Keratinocyte (primary cell): ENCODE data around the gene CRHR2. TPM values are rescaled to one million over a fixed set of nuclear protein-coding genes. Genes with fewer than 3 reads are reported as not detected.

Experiments used
- DNase-seq: peaks from one replicate; pipeline ENCODE4 v3.0.0-alpha.2; 2011; ENCODE audit warnings: low read depth, missing footprints, low spot score
- FAIRE-seq: peaks from 2 replicates; lab custom pipeline; 2011; peaks lifted over from hg19 to GRCh38; lab: Jason Lieb, UNC
- H2AFZ ChIP-seq: 2 replicates; pipeline ENCODE4 v1.6.0; 2012; ENCODE audit warnings: low read length, control low read depth, inconsistent platforms; ENCODE audit not compliant: control insufficient read depth
- H3K27ac ChIP-seq: 2 replicates; pipeline ENCODE4 v1.5.1; 2011; ENCODE audit warnings: low read length; ENCODE audit not compliant: control insufficient read depth, insufficient read depth
- H3K27me3 ChIP-seq: 3 replicates; pipeline ENCODE4 v1.6.0; 2011; ENCODE audit warnings: low read length; ENCODE audit not compliant: control insufficient read depth, insufficient read depth; ENCODE audit errors: extremely low read depth
- H3K36me3 ChIP-seq, 2 experiments: 2 replicates in 1 of 2; 3 replicates in 1 of 2; pipeline ENCODE4 v1.5.1; 2011; ENCODE audit warnings: low read length in 2 of 2, mild to moderate bottlenecking in 1 of 2; ENCODE audit not compliant: control insufficient read depth in 2 of 2, insufficient read depth in 2 of 2; ENCODE audit errors: extremely low read depth in 1 of 2
- H3K4me1 ChIP-seq: 3 replicates; pipeline ENCODE4 v1.5.1; 2011; ENCODE audit warnings: low read length; ENCODE audit not compliant: control insufficient read depth, insufficient read depth; ENCODE audit errors: extremely low read depth
- H3K4me2 ChIP-seq: 3 replicates; pipeline ENCODE4 v1.6.0; 2011; ENCODE audit warnings: low read depth, low read length; ENCODE audit not compliant: control insufficient read depth, insufficient read depth; ENCODE audit errors: extremely low read depth
- H3K4me3 ChIP-seq, 3 experiments: fragments of 200-600 bp in 1 of 3; sonication (generic) in 1 of 3; 2 replicates in 2 of 3; 3 replicates in 1 of 3; pipeline ENCODE4 v1.5.1; 2011 to 2016; ENCODE audit warnings: low read length in 3 of 3, mild to moderate bottlenecking in 3 of 3, control low read depth in 2 of 3, inconsistent platforms in 1 of 3, low read depth in 1 of 3, mixed read lengths in 1 of 3, mixed run types in 1 of 3, moderate library complexity in 1 of 3; ENCODE audit not compliant: control insufficient read depth in 2 of 3, insufficient read depth in 2 of 3; ENCODE audit errors: extremely low read depth in 1 of 3
- H3K79me2 ChIP-seq: 2 replicates; pipeline ENCODE4 v1.6.0; 2012; ENCODE audit warnings: low read length; ENCODE audit not compliant: control insufficient read depth, insufficient read depth
- H3K9ac ChIP-seq: 3 replicates; pipeline ENCODE4 v1.6.0; 2011; ENCODE audit warnings: low read length; ENCODE audit not compliant: control insufficient read depth, insufficient read depth; ENCODE audit errors: extremely low read depth
- H3K9me1 ChIP-seq: 3 replicates; pipeline ENCODE4 v1.6.0; 2011; ENCODE audit warnings: low read length; ENCODE audit not compliant: control insufficient read depth, insufficient read depth; ENCODE audit errors: extremely low read depth
- H3K9me3 ChIP-seq: 2 replicates; pipeline ENCODE4 v1.5.1; 2012; ENCODE audit warnings: low read depth, low read length; ENCODE audit not compliant: control insufficient read depth
- H4K20me1 ChIP-seq: 3 replicates; pipeline ENCODE4 v1.6.0; 2011; ENCODE audit warnings: low read length; ENCODE audit not compliant: control insufficient read depth, insufficient read depth; ENCODE audit errors: extremely low read depth
- CTCF ChIP-seq, 3 experiments: IDR thresholded peaks in 1 of 3; conservative IDR thresholded peaks in 1 of 3; optimal IDR thresholded peaks in 1 of 3; 2 replicates in 2 of 3; 3 replicates in 1 of 3; pipeline versions ENCODE3 to v1.5.1; 2011; ENCODE audit warnings: low read length in 3 of 3, mild to moderate bottlenecking in 3 of 3, moderate library complexity in 2 of 3, control low read depth in 1 of 3, inconsistent platforms in 1 of 3; ENCODE audit not compliant: insufficient read depth in 2 of 3; ENCODE audit errors: extremely low read depth in 1 of 3
- EZH2 ChIP-seq: IDR thresholded peaks from one replicate; pipeline ENCODE4 v1.6.1; 2012; ENCODE audit warnings: inconsistent platforms, mild to moderate bottlenecking, low read length, moderate library complexity
- dilution Hi-C: fragments of 300-500 bp; cut with MboI; formaldehyde crosslinking; loops from one replicate; pipeline ENCODE4 v1.7.0; 2020; ENCODE audit warnings: low sequenced_read_pairs; ENCODE audit not compliant: extremely low pct_ligation_motif_present
- polyA plus RNA-seq, 5 experiments: library from polyadenylated mRNA; depleted of rRNA in 3 of 5; stranded (reverse) in 3 of 5; stranded (forward) in 1 of 5; unstranded in 1 of 5; fragments of >200 nt; gene quantifications; 1 replicate in 1 of 5; 2 replicates in 3 of 5; 3 replicates in 1 of 5; pipeline versions ENCODE4 v1.2.1 to v1.2.3, GENCODE V29; 2011 to 2012; ENCODE audit warnings: missing spikeins in 2 of 5, low read depth in 1 of 5, low replicate concordance in 1 of 5

The CRHR2 gene
- polyA plus RNA-seq, 1 donor (not counting 4 experiments of a cell fraction or from before 2014, with no cell fraction given): not detected

- dilution Hi-C loops: no loop called here
- no peak for FAIRE-seq
Measured at GRCh38 chr7:30706908-30707307, 24.7 kb upstream of the CRHR2 start.

GRCh38 chr7:30706316-30706715 is 24.1 kb upstream of the CRHR2 start:
- DNase-seq (no peak), FAIRE-seq (no peak)
- Histone ChIP-seq H3K27me3 (peaks cover 15% of the 10 kb centered on the region), H3K9me1 (no peaks in the 10 kb centered on the region), H3K9ac (no peak overlapping the region), H3K27ac (no peak overlapping the region), H3K4me2 (no peak overlapping the region), H3K9me3 (no peaks in the 10 kb centered on the region), H3K4me1 (no peaks in the 10 kb centered on the region), H4K20me1 (no peaks in the 10 kb centered on the region), H3K79me2 (no peaks in the 10 kb centered on the region), H3K4me3 (no peak overlapping the region), H3K36me3 (no peaks in the 10 kb centered on the region), H2AFZ (no peak overlapping the region)
- dilution Hi-C loops: no loop called here
- no peak for TF ChIP-seq EZH2
- TF ChIP-seq CTCF (optimal IDR thresholded peaks at IDR 0.05 in 1 of 3, IDR thresholded peaks at IDR 0.05 in 1 of 3, conservative IDR thresholded peaks at IDR 0.05 in 1 of 3; ENCODE audit: extremely low read depth in 1 of 3, insufficient read depth in 2 of 3, low read length in 3 of 3): no peak

More at GRCh38 chr7:30706908-30707307, 24.7 kb upstream of the CRHR2 start:
- no peaks in the 10 kb centered on the region for H3K79me2 ChIP-seq
- H3K36me3 ChIP-seq: no peaks in the 10 kb centered on the region
- no peak overlapping the region for H3K4me3 ChIP-seq
- H3K9me1 ChIP-seq: no peaks in the 10 kb centered on the region
- no peaks in the 10 kb centered on the region for H3K4me1 ChIP-seq
- H3K27ac ChIP-seq: no peak overlapping the region
- H3K9ac ChIP-seq: no peak overlapping the region
- H3K4me2 ChIP-seq: no peak overlapping the region
- H3K27me3 ChIP-seq: peaks cover 10% of the 10 kb centered on the region
- no peaks in the 10 kb centered on the region for H3K9me3 ChIP-seq
- H4K20me1 ChIP-seq: no peaks in the 10 kb centered on the region
- TF ChIP-seq EZH2 (no peak), CTCF (optimal IDR thresholded peaks at IDR 0.05 in 1 of 3, IDR thresholded peaks at IDR 0.05 in 1 of 3, conservative IDR thresholded peaks at IDR 0.05 in 1 of 3; ENCODE audit: extremely low read depth in 1 of 3, insufficient read depth in 2 of 3, low read length in 3 of 3) (no peak)
- H2AFZ ChIP-seq: no peak overlapping the region
- no peak for DNase-seq
